ENCODE results near the gene CDKN1A.

The CDKN1A gene

GRCh38 chr6:36678488-36679042, at the start of gene CDKN1A:
CDKN1A (plus strand) TSS chr6:36678714; CDS start chr6:36684102, 5,388 bp downstream.
- TF ChIP-seq CTCF (IDR thresholded peaks at IDR 0.05; ENCODE audit: borderline replicate concordance, control extremely low read depth, extremely low read depth, insufficient read depth, missing control alignments) = no peak
- DNase-seq (ENCODE audit: low spot score) = peak; percentile 89
- in situ Hi-C loops (cut with MboI; ENCODE audit: low sequenced_read_pairs, unreplicated experiment) = no loop called here

GRCh38 chr6:36629784-36630183, 48.7 kb upstream of the CDKN1A start:
- TF ChIP-seq CTCF (IDR thresholded peaks at IDR 0.05; ENCODE audit: borderline replicate concordance, control extremely low read depth, extremely low read depth, insufficient read depth, missing control alignments) = no peak
- DNase-seq (ENCODE audit: low spot score) = no peak
- in situ Hi-C loops (cut with MboI; ENCODE audit: low sequenced_read_pairs, unreplicated experiment) = loop anchor here (10.0 kb wide), 1 partner anchor 55 kb away; no protein-coding TSS in a partner anchor

- DNase-seq (ENCODE audit: low spot score) = no peak
- in situ Hi-C loops (cut with MboI; ENCODE audit: low sequenced_read_pairs, unreplicated experiment) = no loop called here
- no peak for TF ChIP-seq CTCF (IDR thresholded peaks at IDR 0.05; ENCODE audit: borderline replicate concordance, control extremely low read depth, extremely low read depth, insufficient read depth, missing control alignments)
Measured at GRCh38 chr6:36631326-36632011, 47.0 kb upstream of the CDKN1A start.

GRCh38 chr6:36633370-36633769, 45.1 kb upstream of the CDKN1A start:
- no peak for TF ChIP-seq CTCF (IDR thresholded peaks at IDR 0.05; ENCODE audit: borderline replicate concordance, control extremely low read depth, extremely low read depth, insufficient read depth, missing control alignments)
- DNase-seq (ENCODE audit: low spot score) = no peak
- in situ Hi-C loops (cut with MboI; ENCODE audit: low sequenced_read_pairs, unreplicated experiment) = no loop called here

GRCh38 chr6:36633915-36634314, 44.6 kb upstream of the CDKN1A start:
- in situ Hi-C loops (cut with MboI; ENCODE audit: low sequenced_read_pairs, unreplicated experiment) = no loop called here
- no peak for TF ChIP-seq CTCF (IDR thresholded peaks at IDR 0.05; ENCODE audit: borderline replicate concordance, control extremely low read depth, extremely low read depth, insufficient read depth, missing control alignments)
- no peak for DNase-seq (ENCODE audit: low spot score)

- in situ Hi-C loops (cut with MboI; ENCODE audit: low sequenced_read_pairs, unreplicated experiment) = no loop called here
Measured at GRCh38 chr6:36634317-36635108, 44.0 kb upstream of the CDKN1A start.

More at GRCh38 chr6:36634317-36635108, 44.0 kb upstream of the CDKN1A start:
- DNase-seq (ENCODE audit: low spot score) = no peak
- TF ChIP-seq CTCF (IDR thresholded peaks at IDR 0.05; ENCODE audit: borderline replicate concordance, control extremely low read depth, extremely low read depth, insufficient read depth, missing control alignments) = no peak

Data from GM13976 (cell line).